ENCODE data around the gene ICE2.

Gene ICE2

DNA sequence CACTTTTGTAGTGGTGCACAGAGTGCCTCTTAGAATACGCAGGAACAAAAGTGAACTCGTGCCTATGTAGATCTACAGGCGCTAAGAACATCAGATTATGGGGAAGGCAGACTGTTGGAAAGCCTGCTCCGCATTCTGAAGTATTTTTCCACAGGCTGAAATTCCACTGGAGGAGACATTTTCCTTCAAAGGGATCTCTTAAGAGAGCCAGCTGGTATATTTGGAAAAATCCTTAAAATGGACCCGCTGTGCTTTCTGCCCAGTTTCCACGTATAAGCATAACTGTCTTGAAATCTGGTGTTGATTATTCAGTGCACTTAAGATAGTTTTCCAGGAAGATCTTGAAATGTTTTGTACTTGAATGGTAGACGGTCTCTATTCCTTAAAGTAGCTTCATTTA, 34.7 kb upstream of the ICE2 start:
- DNase-seq (ENCODE audit: insufficient read length, low spot score): no peak
- no peak for FAIRE-seq
- TF ChIP-seq POLR2A (IDR thresholded peaks at IDR 0.05; ENCODE audit: low read depth, low read length): no peak

- FAIRE-seq (no peak), DNase-seq (ENCODE audit: insufficient read length, low spot score) (no peak)
- TF ChIP-seq POLR2A (IDR thresholded peaks at IDR 0.05; ENCODE audit: low read depth, low read length): no peak
These were observed 34.0 kb upstream of the ICE2 start for GRCh38 chr15:60512937-60513336.

- no peak for TF ChIP-seq POLR2A (IDR thresholded peaks at IDR 0.05; ENCODE audit: low read depth, low read length)
- DNase-seq (ENCODE audit: insufficient read length, low spot score) (no peak), FAIRE-seq (no peak)
These were observed 32.5 kb upstream of the ICE2 start for GRCh38 chr15:60511351-60512031.

DNA sequence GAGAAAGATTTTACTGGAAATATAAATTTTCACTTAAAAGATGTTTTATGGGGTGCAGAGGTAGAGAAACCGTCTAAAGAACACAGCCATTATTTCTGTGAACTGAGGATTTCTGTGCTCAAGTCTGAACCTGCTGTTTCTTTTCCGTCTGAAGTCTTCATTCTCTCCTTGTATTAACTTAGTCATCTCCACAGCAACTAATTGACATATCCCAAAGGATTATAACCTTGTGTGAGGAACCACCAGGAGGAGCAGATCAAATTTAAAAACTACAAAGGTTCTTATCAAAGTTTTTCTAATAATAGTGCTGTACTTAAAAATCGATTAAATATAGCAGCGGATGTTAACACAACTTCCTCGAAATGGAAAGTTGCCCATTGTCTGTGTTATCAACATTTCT, 31.1 kb upstream of the ICE2 start:
- no peak for TF ChIP-seq POLR2A (IDR thresholded peaks at IDR 0.05; ENCODE audit: low read depth, low read length)
- no peak for DNase-seq (ENCODE audit: insufficient read length, low spot score)
- FAIRE-seq: no peak

DNA sequence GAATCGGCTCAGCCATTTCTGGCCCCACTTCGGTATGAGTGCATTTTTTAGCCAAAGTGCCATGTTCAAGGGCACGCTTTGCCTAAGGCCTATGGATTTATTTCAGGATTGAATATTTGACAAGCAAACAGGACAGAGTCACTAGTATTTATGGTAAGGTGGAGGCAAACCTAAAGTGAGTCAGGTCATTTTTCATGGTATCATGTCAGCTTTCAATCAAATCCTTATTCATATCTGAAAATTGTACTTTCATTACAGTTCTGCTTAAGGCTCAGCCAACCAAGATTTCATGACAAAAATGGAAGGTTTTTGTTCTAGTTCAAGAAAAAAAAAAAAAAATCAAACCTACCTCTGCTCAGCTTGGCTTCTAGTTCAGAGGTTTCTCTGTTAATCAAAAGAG, 30.5 kb upstream of the ICE2 start:
- no peak for TF ChIP-seq POLR2A (IDR thresholded peaks at IDR 0.05; ENCODE audit: low read depth, low read length)
- FAIRE-seq: no peak

DNA sequence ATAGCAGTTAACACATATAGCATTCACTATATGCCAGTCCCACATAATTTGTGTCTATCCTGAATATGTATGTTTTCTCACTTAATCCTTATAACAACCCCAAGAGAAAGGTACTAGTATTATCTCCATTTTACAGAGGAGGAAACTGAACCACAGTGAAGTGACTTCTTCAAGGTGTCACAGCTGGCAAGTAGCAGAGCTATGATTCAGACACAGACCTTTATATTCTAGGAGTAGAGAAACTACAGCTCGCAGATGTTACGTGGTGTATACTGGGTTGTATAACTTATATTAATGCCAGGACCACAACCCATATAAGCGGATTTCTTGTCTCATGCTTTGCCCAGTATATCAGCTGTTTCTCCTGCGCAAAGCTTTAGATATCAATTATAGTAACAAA, 29.5 kb upstream of the ICE2 start:
- FAIRE-seq (no peak), DNase-seq (ENCODE audit: insufficient read length, low spot score) (no peak)
- TF ChIP-seq POLR2A (IDR thresholded peaks at IDR 0.05; ENCODE audit: low read depth, low read length): no peak

More for the DNA sequence above, 30.5 kb upstream of the ICE2 start:
- DNase-seq (ENCODE audit: insufficient read length, low spot score): no peak

- peak; percentile 70 for FAIRE-seq
- DNase-seq (ENCODE audit: insufficient read length, low spot score): no peak
- no peak for TF ChIP-seq POLR2A (IDR thresholded peaks at IDR 0.05; ENCODE audit: low read depth, low read length)
These were observed 28.9 kb upstream of the ICE2 start for GRCh38 chr15:60507596-60508424.

GRCh38 chr15:60496853-60497252, 17.9 kb upstream of the ICE2 start:
- FAIRE-seq (no peak), DNase-seq (ENCODE audit: insufficient read length, low spot score) (no peak)
- no peak for TF ChIP-seq POLR2A (IDR thresholded peaks at IDR 0.05; ENCODE audit: low read depth, low read length)

DNA sequence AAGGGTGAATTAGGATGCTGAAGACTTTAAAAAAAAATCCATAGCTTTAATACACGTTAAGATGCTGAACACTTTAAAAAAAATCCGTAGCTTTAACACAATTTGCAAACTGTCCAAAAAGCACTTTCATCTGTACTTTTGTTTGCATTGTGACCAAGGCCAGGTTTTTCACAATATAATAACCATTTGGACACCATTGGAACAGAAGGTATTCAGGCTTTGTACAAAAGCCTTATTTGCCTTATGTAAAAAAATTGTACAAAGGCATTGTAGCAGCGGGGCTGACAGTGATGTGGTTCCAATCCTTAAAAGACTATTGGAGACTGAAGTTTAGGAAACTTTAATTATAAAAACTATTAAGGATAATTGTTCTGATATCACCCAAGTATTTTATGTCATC, 15.2 kb upstream of the ICE2 start:
- FAIRE-seq: no peak
- DNase-seq (ENCODE audit: insufficient read length, low spot score): no peak
- TF ChIP-seq POLR2A (IDR thresholded peaks at IDR 0.05; ENCODE audit: low read depth, low read length): no peak

DNA sequence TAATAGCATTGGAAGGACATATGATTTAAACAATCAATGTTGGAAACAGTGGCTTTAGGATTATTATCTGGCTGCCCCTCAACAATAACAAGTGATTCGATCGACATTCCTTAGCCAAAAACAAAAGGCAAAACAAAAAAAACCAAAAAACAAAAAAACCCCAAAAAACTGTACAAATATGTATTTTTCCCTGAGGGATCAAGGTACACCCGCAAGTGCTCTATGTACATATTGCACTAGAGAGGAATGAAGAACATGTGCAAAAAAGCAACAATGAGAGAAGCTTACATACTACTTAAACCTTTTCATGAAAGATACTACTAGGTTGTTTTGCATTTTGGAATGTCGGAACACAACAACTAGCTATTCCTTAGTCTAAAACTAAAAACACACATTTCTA, 14.2 kb upstream of the ICE2 start:
- no peak for DNase-seq (ENCODE audit: insufficient read length, low spot score)
- no peak for TF ChIP-seq POLR2A (IDR thresholded peaks at IDR 0.05; ENCODE audit: low read depth, low read length)
- FAIRE-seq: no peak

DNA sequence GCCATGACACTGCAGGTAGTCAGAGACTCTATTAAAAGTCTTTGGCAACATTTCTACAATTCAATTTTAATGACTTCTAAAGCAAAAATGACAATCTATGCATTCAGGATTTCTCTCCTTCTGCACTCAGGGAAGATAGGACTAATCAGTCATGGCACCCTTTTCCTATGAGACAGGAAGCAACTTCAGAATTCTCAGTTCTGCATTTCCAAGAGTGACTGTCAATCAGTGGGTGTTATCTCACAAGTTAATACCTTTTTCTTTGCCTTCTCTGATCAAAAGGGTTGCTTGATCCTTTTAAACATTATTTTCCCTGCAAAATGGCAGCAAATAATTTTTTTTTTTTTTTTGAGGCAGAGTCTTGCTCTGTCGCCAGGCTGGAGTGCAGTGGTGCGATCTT, 7.8 kb upstream of the ICE2 start:
- no peak for FAIRE-seq
- DNase-seq (ENCODE audit: insufficient read length, low spot score): no peak
- TF ChIP-seq POLR2A (IDR thresholded peaks at IDR 0.05; ENCODE audit: low read depth, low read length): no peak

DNA sequence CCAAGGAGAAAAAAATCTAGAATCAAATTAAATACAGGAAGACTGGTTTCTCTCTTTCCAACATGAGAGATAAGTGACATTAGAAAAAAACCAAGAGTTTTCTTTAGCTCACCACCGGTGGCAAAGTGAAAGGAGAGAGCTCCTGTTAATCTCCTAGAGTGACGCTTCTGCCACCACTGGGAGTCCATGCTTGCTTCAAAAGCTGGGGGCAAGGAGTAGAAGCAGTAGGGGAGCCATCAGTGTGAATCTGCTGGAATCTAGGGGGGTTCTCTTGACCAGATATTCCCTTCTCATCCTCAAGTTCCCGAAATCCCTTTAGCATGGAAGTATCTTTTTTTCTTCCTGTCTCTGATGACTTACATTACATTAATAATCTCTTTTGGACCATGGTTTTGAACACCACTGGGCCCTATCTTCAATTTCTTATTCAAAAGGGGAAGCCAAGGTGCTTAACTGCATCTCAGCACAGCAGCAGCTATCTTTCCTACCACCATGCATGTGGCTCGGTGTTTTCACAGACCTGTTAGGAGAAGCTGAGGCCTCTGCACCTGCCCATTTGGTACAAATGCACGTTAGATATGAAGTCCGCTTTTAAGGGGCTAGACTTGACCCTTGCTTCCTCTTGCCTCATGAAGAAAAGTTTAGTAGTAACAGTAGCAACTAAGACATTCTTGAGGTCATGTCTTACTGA, 6.6 kb upstream of the ICE2 start:
- DNase-seq (ENCODE audit: insufficient read length, low spot score) (no peak), FAIRE-seq (no peak)
- TF ChIP-seq POLR2A (IDR thresholded peaks at IDR 0.05; ENCODE audit: low read depth, low read length): no peak

- FAIRE-seq (no peak), DNase-seq (ENCODE audit: insufficient read length, low spot score) (no peak)
- no peak for TF ChIP-seq POLR2A (IDR thresholded peaks at IDR 0.05; ENCODE audit: low read depth, low read length)
These were observed 4.1 kb upstream of the ICE2 start for GRCh38 chr15:60483042-60483441.

- no peak for DNase-seq (ENCODE audit: insufficient read length, low spot score)
- TF ChIP-seq POLR2A (IDR thresholded peaks at IDR 0.05; ENCODE audit: low read depth, low read length): no peak
- FAIRE-seq: no peak
These were observed 1.9 kb upstream of the ICE2 start for GRCh38 chr15:60480888-60481287.

Measured in H54 (cell line).